DND-41 (cell line): ENCODE measurements around the gene MCOLN1.

Experiments
- ATAC-seq: fragments of 200-7000 bp; cut with Tn5 transposase; 3 replicates; pipeline ENCODE4 v1.9.1; 2021; ENCODE audit warnings: low read depth; ENCODE audit not compliant: insufficient read depth
- DNase-seq: peaks from one replicate; pipeline ENCODE4 v3.0.0-alpha.2; 2020
- H2AFZ ChIP-seq: 2 replicates; pipeline ENCODE4 v1.6.0; 2012; ENCODE audit warnings: low read depth, low read length
- H3K27ac ChIP-seq: 2 replicates; pipeline ENCODE4 v1.5.1; 2012; ENCODE audit warnings: low read length, inconsistent platforms
- H3K27me3 ChIP-seq: fragments of 200-600 bp; sonication (generic); 2 replicates; pipeline ENCODE4 v1.6.0; 2012; ENCODE audit warnings: low read length, mild to moderate bottlenecking, inconsistent platforms; ENCODE audit not compliant: insufficient read depth, poor library complexity
- H3K36me3 ChIP-seq: 2 replicates; pipeline ENCODE4 v1.5.1; 2012; ENCODE audit warnings: low read length, inconsistent platforms; ENCODE audit not compliant: insufficient read depth
- H3K4me1 ChIP-seq: 2 replicates; pipeline ENCODE4 v1.5.1; 2012; ENCODE audit warnings: mild to moderate bottlenecking, low read length; ENCODE audit not compliant: insufficient read depth
- H3K4me2 ChIP-seq: 2 replicates; pipeline ENCODE4 v1.6.0; 2012; ENCODE audit warnings: mild to moderate bottlenecking, moderate library complexity, low read length, inconsistent platforms; ENCODE audit not compliant: insufficient read depth
- H3K4me3 ChIP-seq, 2 experiments: fragments of 200-600 bp in 1 of 2; shearing (Covaris generic) in 1 of 2; 2 replicates each; pipeline ENCODE4 v1.5.1; 2012 to 2016; ENCODE audit warnings: inconsistent platforms in 2 of 2, low read length in 2 of 2, mild to moderate bottlenecking in 2 of 2, low read depth in 1 of 2, moderate library complexity in 1 of 2
- H3K79me2 ChIP-seq: 2 replicates; pipeline ENCODE4 v1.6.0; 2012; ENCODE audit warnings: low read length, inconsistent platforms; ENCODE audit not compliant: insufficient read depth
- H3K9ac ChIP-seq: 2 replicates; pipeline ENCODE4 v1.6.0; 2012; ENCODE audit warnings: low read depth, mild to moderate bottlenecking, inconsistent platforms, low read length, moderate library complexity
- H3K9me3 ChIP-seq: 2 replicates; pipeline ENCODE4 v1.5.1; 2012; ENCODE audit warnings: low read length, moderate library complexity, mild to moderate bottlenecking, inconsistent platforms; ENCODE audit not compliant: insufficient read depth, severe bottlenecking
- H4K20me1 ChIP-seq: 2 replicates; pipeline ENCODE4 v1.6.0; 2012; ENCODE audit warnings: low read length; ENCODE audit not compliant: insufficient read depth
- CTCF ChIP-seq: IDR thresholded peaks from 2 replicates; pipeline ENCODE4 v1.5.1; 2012; ENCODE audit warnings: borderline replicate concordance, low read length, moderate library complexity, mild to moderate bottlenecking; ENCODE audit not compliant: poor library complexity, severe bottlenecking; ENCODE audit errors: extremely low read depth
- EZH2 ChIP-seq: IDR thresholded peaks from 3 replicates; pipeline ENCODE4 v1.6.1; 2012; ENCODE audit warnings: borderline replicate concordance, low read depth, mild to moderate bottlenecking, moderate library complexity, low read length, inconsistent platforms; ENCODE audit not compliant: severe bottlenecking

Gene MCOLN1

GRCh38 chr19:7529246-7529600, 6.8 kb downstream of the MCOLN1 start:
- no peak overlapping the region for H3K4me2 ChIP-seq
- no peaks in the 10 kb centered on the region for H3K27me3 ChIP-seq
- no peak for DNase-seq
- peaks cover under 1% of the 10 kb centered on the region; the same call in 1 of the 2 replicates for H3K79me2 ChIP-seq
- no peak for TF ChIP-seq CTCF
- no peak for TF ChIP-seq EZH2
- no peaks in the 10 kb centered on the region for H3K9me3 ChIP-seq
- H3K27ac ChIP-seq: no peak overlapping the region
- H3K9ac ChIP-seq: no peak overlapping the region
- ATAC-seq: no peak
- no peaks in the 10 kb centered on the region for H4K20me1 ChIP-seq
- H3K36me3 ChIP-seq: peaks cover 58% of the 10 kb centered on the region
- H3K4me1 ChIP-seq: peaks cover 15% of the 10 kb centered on the region
- H3K4me3 ChIP-seq: no peak overlapping the region
- H2AFZ ChIP-seq: no peak overlapping the region

- no peak for TF ChIP-seq CTCF
- Histone ChIP-seq H3K27me3 (no peaks in the 10 kb centered on the region), H3K4me2 (no peak overlapping the region), H3K9me3 (no peaks in the 10 kb centered on the region), H3K79me2 (no peaks in the 10 kb centered on the region; the same call in 1 of the 2 replicates), H4K20me1 (no peaks in the 10 kb centered on the region), H3K9ac (no peak overlapping the region), H3K4me3 (no peak overlapping the region), H2AFZ (no peak overlapping the region), H3K36me3 (peaks cover 55% of the 10 kb centered on the region), H3K4me1 (peaks cover 21% of the 10 kb centered on the region), H3K27ac (no peak overlapping the region)
- ATAC-seq (no peak), DNase-seq (no peak)
Observed at GRCh38 chr19:7529610-7530490, 7.4 kb downstream of the MCOLN1 start.

DNA sequence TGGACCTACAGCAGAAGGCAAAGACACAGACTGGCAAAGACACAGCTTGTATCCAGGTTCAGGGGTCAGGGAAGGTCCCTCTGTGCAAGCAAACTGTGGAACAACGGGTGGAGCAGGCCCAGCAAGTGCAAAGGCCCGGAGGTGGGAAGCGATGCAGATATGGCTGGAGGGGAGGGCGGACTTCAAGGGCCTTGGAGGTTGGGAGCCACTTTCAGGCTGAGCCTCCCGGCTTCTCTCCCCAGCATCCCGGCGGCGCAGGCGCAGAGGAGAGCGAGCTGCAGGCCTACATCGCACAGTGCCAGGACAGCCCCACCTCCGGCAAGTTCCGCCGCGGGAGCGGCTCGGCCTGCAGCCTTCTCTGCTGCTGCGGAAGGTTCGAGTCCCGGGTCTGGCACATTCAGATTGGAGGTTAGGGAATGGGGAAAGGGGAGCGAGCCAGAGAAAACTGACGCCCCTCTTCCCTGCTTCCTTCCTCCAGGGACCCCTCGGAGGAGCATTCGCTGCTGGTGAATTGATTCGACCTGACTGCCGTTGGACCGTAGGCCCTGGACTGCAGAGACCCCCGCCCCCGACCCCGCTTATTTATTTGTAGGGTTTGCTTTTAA, 11.0 kb downstream of the MCOLN1 start:
- Histone ChIP-seq H3K79me2 (peaks cover 4% of the 10 kb centered on the region; the same call in 1 of the 2 replicates), H3K36me3 (peaks cover 31% of the 10 kb centered on the region), H3K27ac (peak overlapping the region; percentile 73), H3K9me3 (no peaks in the 10 kb centered on the region), H3K9ac (peak overlapping the region; percentile 73), H3K27me3 (no peaks in the 10 kb centered on the region), H4K20me1 (no peaks in the 10 kb centered on the region), H3K4me3 (peak overlapping the region; percentile 16 to 75; a peak in 3 of 4 replicates), H3K4me2 (peak overlapping the region; percentile 90), H2AFZ (peak overlapping the region; percentile 87), H3K4me1 (peaks cover 34% of the 10 kb centered on the region)
- DNase-seq: no peak
- ATAC-seq: no peak
- TF ChIP-seq CTCF (no peak), EZH2 (no peak)
